ENCODE results near the gene ATXN7L2.

ATXN7L2 gene

DNA sequence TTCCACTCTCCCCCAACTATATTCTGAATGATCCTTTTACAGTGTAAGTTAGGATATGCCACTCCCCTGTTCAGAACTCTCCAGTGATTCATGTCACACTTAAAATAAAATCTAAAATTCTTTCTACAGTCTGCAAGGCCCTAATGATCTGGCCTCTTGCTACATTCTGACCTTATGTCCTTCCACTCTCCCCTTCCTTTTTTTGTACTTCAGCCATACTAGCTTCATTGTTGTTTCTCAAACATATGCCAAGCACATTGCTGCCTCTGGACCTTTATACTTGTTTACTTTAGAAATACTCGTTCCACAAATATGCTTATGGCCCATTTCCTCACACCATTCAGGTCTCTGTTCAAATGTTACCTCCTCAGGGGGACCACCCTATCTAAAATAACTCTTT lies 42.6 kb upstream of the ATXN7L2 start:
- TF ChIP-seq ZNF140 (tag by site-specific recombination; IDR thresholded peaks at IDR 0.05), result no peak
- no peak for TF ChIP-seq ZNF239 (tag by site-specific recombination; IDR thresholded peaks at IDR 0.05)
- TF ChIP-seq OSR2 (tag by site-specific recombination; IDR thresholded peaks at IDR 0.05), result no peak
- TF ChIP-seq ZNF155 (tag by site-specific recombination; IDR thresholded peaks at IDR 0.05), result no peak
- no peak for TF ChIP-seq RBAK (tag by site-specific recombination; IDR thresholded peaks at IDR 0.05)
- no peak for TF ChIP-seq SP7 (tag by site-specific recombination; IDR thresholded peaks at IDR 0.05)
- no peak for TF ChIP-seq EGR2 (tag by site-specific recombination; IDR thresholded peaks at IDR 0.05; ENCODE audit: low read depth)
- TF ChIP-seq, protein P1, sequence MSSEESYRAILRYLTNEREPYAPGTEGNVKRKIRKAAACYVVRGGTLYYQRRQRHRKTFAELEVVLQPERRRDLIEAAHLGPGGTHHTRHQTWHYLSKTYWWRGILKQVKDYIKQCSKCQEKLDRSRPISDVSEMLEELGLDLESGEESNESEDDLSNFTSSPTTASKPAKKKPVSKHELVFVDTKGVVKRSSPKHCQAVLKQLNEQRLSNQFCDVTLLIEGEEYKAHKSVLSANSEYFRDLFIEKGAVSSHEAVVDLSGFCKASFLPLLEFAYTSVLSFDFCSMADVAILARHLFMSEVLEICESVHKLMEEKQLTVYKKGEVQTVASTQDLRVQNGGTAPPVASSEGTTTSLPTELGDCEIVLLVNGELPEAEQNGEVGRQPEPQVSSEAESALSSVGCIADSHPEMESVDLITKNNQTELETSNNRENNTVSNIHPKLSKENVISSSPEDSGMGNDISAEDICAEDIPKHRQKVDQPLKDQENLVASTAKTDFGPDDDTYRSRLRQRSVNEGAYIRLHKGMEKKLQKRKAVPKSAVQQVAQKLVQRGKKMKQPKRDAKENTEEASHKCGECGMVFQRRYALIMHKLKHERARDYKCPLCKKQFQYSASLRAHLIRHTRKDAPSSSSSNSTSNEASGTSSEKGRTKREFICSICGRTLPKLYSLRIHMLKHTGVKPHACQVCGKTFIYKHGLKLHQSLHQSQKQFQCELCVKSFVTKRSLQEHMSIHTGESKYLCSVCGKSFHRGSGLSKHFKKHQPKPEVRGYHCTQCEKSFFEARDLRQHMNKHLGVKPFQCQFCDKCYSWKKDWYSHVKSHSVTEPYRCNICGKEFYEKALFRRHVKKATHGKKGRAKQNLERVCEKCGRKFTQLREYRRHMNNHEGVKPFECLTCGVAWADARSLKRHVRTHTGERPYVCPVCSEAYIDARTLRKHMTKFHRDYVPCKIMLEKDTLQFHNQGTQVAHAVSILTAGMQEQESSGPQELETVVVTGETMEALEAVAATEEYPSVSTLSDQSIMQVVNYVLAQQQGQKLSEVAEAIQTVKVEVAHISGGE (tag by site-specific recombination; conservative IDR thresholded peaks at IDR 0.05; ENCODE audit: low read depth), result no peak
- TF ChIP-seq ZNF585B (tag by site-specific recombination; IDR thresholded peaks at IDR 0.05), result no peak
- TF ChIP-seq ZNF621 (tag by site-specific recombination; IDR thresholded peaks at IDR 0.05), result no peak
- TF ChIP-seq ZNF692 (tag by site-specific recombination; IDR thresholded peaks at IDR 0.05), result no peak
- TF ChIP-seq ZBTB1 (tag by site-specific recombination; IDR thresholded peaks at IDR 0.05), result no peak
- TF ChIP-seq ZFHX2 (tag by site-specific recombination; conservative IDR thresholded peaks at IDR 0.05), result no peak
- no peak for TF ChIP-seq BCL11B (tag by site-specific recombination; IDR thresholded peaks at IDR 0.05; ENCODE audit: low read depth)
- Histone ChIP-seq H3K36me3 (ENCODE audit: control insufficient read depth in 2 of 2, insufficient read depth in 1 of 2, low read length in 2 of 2) (no peaks in the 10 kb centered on the region), H3K27ac (ENCODE audit: extremely low read depth, low read depth, low read length) (no peak overlapping the region), H3K4me3 (ENCODE audit: low read depth, low read length) (no peak overlapping the region), H3K9me3 (ENCODE audit: control insufficient read depth, insufficient read depth, low read depth, low read length) (no peaks in the 10 kb centered on the region), H3K4me1 (ENCODE audit: control insufficient read depth, insufficient read depth, low read length) (no peaks in the 10 kb centered on the region)
- POLR2A ChIA-PET, result no interaction called here
- CTCF ChIA-PET, result no interaction called here

GRCh38 chr1:109443476-109443875 lies 40.2 kb upstream of the ATXN7L2 start:
- CTCF ChIA-PET, result no interaction called here
- no peak for TF ChIP-seq ZNF654 (tag by site-specific recombination; IDR thresholded peaks at IDR 0.05; ENCODE audit: low read depth)
- no peak for TF ChIP-seq ZNF785 (tag by site-specific recombination; IDR thresholded peaks at IDR 0.05)
- TF ChIP-seq HOXA7 (CRISPR knock-in tag; IDR thresholded peaks at IDR 0.05; ENCODE audit: borderline replicate concordance), result no peak
- TF ChIP-seq, protein P2, sequence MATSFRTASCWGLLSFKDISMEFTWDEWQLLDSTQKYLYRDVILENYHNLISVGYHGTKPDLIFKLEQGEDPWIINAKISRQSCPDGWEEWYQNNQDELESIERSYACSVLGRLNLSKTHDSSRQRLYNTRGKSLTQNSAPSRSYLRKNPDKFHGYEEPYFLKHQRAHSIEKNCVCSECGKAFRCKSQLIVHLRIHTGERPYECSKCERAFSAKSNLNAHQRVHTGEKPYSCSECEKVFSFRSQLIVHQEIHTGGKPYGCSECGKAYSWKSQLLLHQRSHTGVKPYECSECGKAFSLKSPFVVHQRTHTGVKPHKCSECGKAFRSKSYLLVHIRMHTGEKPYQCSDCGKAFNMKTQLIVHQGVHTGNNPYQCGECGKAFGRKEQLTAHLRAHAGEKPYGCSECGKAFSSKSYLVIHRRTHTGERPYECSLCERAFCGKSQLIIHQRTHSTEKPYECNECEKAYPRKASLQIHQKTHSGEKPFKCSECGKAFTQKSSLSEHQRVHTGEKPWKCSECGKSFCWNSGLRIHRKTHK (tag by site-specific recombination; IDR thresholded peaks at IDR 0.05), result no peak
- TF ChIP-seq, protein P3, sequence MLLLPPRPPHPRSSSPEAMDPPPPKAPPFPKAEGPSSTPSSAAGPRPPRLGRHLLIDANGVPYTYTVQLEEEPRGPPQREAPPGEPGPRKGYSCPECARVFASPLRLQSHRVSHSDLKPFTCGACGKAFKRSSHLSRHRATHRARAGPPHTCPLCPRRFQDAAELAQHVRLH (tag by site-specific recombination; IDR thresholded peaks at IDR 0.05), result no peak
- TF ChIP-seq ZNF792 (tag by site-specific recombination; IDR thresholded peaks at IDR 0.05), result no peak
- no peak for TF ChIP-seq ZFHX2 (tag by site-specific recombination; conservative IDR thresholded peaks at IDR 0.05)
- no peak for TF ChIP-seq ZNF777 (tag by site-specific recombination; IDR thresholded peaks at IDR 0.05; ENCODE audit: borderline replicate concordance)
- TF ChIP-seq ZNF404 (tag by site-specific recombination; IDR thresholded peaks at IDR 0.05), result no peak
- no peak for TF ChIP-seq ZSCAN5A (tag by site-specific recombination; IDR thresholded peaks at IDR 0.05)
- no peak for TF ChIP-seq ZNF248 (tag by site-specific recombination; IDR thresholded peaks at IDR 0.05)
- no peak for TF ChIP-seq ZNF830 (tag by site-specific recombination; IDR thresholded peaks at IDR 0.05; ENCODE audit: low read depth)
- TF ChIP-seq, protein P4, sequence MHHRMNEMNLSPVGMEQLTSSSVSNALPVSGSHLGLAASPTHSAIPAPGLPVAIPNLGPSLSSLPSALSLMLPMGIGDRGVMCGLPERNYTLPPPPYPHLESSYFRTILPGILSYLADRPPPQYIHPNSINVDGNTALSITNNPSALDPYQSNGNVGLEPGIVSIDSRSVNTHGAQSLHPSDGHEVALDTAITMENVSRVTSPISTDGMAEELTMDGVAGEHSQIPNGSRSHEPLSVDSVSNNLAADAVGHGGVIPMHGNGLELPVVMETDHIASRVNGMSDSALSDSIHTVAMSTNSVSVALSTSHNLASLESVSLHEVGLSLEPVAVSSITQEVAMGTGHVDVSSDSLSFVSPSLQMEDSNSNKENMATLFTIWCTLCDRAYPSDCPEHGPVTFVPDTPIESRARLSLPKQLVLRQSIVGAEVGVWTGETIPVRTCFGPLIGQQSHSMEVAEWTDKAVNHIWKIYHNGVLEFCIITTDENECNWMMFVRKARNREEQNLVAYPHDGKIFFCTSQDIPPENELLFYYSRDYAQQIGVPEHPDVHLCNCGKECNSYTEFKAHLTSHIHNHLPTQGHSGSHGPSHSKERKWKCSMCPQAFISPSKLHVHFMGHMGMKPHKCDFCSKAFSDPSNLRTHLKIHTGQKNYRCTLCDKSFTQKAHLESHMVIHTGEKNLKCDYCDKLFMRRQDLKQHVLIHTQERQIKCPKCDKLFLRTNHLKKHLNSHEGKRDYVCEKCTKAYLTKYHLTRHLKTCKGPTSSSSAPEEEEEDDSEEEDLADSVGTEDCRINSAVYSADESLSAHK (tag by site-specific recombination; IDR thresholded peaks at IDR 0.05), result no peak

More at GRCh38 chr1:109443476-109443875, 40.2 kb upstream of the ATXN7L2 start:
- no peaks in the 10 kb centered on the region for H3K36me3 ChIP-seq (ENCODE audit: control insufficient read depth in 2 of 2, insufficient read depth in 1 of 2, low read length in 2 of 2)
- H3K9me3 ChIP-seq (ENCODE audit: control insufficient read depth, insufficient read depth, low read depth, low read length), result no peaks in the 10 kb centered on the region
- H3K4me3 ChIP-seq (ENCODE audit: low read depth, low read length), result no peak overlapping the region
- H3K4me1 ChIP-seq (ENCODE audit: control insufficient read depth, insufficient read depth, low read length), result no peaks in the 10 kb centered on the region
- POLR2A ChIA-PET, result interaction anchor here (0.5 kb wide), 1 partner anchor 72 kb away, joined by 4 read pairs; no protein-coding TSS in a partner anchor
- no peak overlapping the region for H3K27ac ChIP-seq (ENCODE audit: extremely low read depth, low read depth, low read length)
